GM20431 (cell line): Measurements from ENCODE around the gene FBXO8.

ENCODE experiments used
- in situ Hi-C: fragments of 300-500 bp; cut with MseI, MboI; formaldehyde crosslinking; loops from one replicate; pipeline ENCODE4 v1.15.0; 2020; ENCODE audit warnings: low sequenced_read_pairs; ENCODE audit not compliant: unreplicated experiment

The FBXO8 gene

DNA sequence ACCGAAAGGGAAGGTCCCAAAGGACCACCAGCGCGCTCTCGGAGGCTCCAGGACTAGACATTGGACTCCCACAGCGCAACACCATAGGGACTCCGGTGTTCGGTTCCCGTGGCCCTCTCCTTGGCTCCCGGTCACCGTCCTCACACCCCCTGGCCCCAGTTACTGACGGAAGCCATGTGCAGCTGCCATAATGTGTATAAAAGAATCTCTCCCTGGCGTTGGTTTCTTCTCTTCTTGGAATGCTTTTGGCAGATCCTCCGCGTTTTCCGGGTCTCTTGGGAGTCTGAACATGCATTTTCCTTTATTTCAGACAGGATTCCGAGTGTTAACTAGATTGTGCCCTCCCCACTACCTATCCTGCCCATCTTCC is 69.8 kb downstream of the FBXO8 start:
- in situ Hi-C loops, result loop anchor here (10.0 kb wide), 1 partner anchor 101 kb away; no protein-coding TSS in a partner anchor

DNA sequence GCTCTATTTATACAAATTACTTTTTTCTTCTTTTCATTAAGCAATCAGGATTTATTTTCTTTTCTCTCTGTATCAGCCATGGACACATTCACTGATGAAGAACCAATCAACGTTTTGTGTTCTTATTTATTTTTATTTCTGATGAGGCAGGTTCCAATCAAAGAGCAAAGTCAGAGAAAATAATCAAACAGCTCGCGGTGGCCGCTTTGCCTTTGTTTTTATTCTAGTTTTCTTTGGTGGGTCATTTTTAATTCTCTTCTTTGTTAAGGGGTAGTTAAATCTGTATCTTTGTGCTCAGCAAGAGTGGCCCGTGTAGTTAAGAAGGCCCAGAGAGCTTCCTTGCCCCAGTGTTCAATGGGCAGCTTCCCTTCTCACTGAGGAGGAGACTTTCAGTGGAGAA is 71.4 kb downstream of the FBXO8 start:
- in situ Hi-C loops, result loop anchor here (10.0 kb wide), 1 partner anchor 103 kb away; no protein-coding TSS in a partner anchor

- in situ Hi-C loops, result loop anchor here (10.0 kb wide), 1 partner anchor 103 kb away; no protein-coding TSS in a partner anchor
Measured at GRCh38 chr4:174211622-174212044, 71.8 kb downstream of the FBXO8 start.

GRCh38 chr4:174210952-174211490 is 72.4 kb downstream of the FBXO8 start:
- in situ Hi-C loops, result loop anchor here (10.0 kb wide), 1 partner anchor 104 kb away; no protein-coding TSS in a partner anchor

GRCh38 chr4:174210354-174210753 is 73.1 kb downstream of the FBXO8 start:
- in situ Hi-C loops, result loop anchor here (10.0 kb wide), 1 partner anchor 104 kb away; no protein-coding TSS in a partner anchor

GRCh38 chr4:174209341-174209740 is 74.1 kb downstream of the FBXO8 start:
- in situ Hi-C loops, result no loop called here

GRCh38 chr4:174207367-174207766 is 76.1 kb downstream of the FBXO8 start:
- in situ Hi-C loops, result no loop called here

- in situ Hi-C loops, result no loop called here
Measured at GRCh38 chr4:174204164-174204831, 79.2 kb downstream of the FBXO8 start.

GRCh38 chr4:174201871-174202270 is 81.6 kb downstream of the FBXO8 start:
- in situ Hi-C loops, result no loop called here

GRCh38 chr4:174199735-174200134 is 83.7 kb downstream of the FBXO8 start:
- in situ Hi-C loops, result no loop called here

- in situ Hi-C loops, result no loop called here
Measured at GRCh38 chr4:174198828-174199227, 84.6 kb downstream of the FBXO8 start.

- in situ Hi-C loops, result no loop called here
Measured at GRCh38 chr4:174198396-174198795, 85.1 kb downstream of the FBXO8 start.

GRCh38 chr4:174193438-174194374 is 89.8 kb downstream of the FBXO8 start:
- in situ Hi-C loops, result no loop called here

DNA sequence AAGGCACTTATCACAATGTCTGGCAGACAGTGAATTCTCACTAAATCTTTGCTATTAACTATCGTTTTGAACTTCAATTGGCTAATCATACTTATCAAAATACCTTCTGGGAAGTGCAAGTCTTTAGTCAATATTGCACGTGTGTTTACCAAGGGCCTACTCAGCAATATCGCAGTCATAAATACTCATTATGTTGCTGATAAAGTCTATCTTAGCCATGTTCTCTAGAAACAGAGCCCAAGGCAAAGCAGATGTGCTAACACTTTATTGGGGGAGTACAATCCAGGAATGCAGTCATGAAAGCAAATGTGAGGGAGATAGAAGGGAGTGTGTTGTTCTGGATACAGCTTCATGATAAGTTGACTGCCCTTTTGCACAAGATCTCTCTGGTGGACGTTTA is 90.5 kb downstream of the FBXO8 start:
- in situ Hi-C loops, result no loop called here

DNA sequence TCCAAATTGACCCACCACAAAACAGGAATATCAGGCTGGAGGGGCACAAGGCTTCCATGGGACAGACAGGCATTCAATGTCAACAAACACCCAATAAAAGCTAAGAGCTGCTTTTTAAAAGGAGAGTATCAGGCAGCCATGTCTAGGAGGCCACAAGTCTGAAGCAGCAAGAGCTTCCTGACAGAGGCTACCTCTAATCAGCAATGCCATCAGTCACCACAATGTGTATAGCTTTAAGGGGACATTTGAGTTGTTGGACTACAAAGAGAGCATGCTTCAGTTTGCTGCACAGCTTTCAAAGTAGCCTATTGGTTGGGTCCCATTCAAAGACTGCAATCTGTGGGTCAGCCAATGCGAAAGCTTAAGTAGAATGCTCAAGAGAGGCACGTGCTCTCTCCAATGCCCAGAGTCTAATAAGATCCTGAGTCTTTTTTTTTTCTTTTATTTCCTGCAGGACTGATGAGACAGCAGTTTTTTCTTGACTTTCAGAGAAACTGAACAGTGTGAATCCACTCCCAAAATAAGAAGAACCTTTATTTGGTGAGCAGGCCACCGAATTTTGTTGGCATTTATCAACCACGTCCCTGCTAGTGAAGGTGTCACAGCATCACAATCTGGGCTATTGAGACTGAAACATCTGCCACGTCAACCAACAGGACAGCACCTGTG is 92.5 kb downstream of the FBXO8 start:
- in situ Hi-C loops, result no loop called here

DNA sequence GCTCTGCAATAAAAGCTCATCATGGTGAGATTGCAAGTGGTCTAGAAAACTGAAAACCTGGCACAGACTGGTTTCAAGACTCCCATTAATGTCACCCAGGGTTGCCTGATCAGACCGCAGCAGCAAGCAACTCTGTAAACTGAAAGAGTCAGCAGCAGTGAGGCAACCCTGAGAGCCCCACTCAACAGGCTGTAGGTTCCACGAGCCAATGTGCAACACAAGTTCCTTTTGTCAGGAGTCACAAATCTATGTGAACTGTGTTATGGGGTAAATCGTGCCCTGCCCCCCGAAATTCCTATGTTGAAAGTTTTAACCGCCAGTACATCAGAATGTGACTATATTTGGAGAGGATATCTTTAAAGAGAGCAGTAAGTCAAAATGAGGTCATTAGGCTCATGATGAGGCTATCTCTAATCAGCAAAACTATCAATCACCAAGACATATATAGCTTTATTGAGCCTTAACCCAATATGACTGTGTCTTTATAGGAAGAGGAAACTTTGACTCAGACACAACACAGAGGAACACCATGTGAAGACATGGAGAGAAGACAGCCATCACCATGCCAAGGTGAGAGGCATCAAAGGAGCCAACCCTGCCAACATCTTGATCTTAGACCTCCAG is 94.0 kb downstream of the FBXO8 start:
- in situ Hi-C loops, result no loop called here
